Measurements from ENCODE around the gene SCOC. TPM values are rescaled to one million over a fixed set of nuclear protein-coding genes. Genes with fewer than 3 reads are reported as not detected.
"Not testable (repeated sequence)": the region's sequence is repeated elsewhere in the genome, so short reads cannot be mapped to it uniquely, and the experiment has no call there.

SCOC gene
- polyA plus RNA-seq, 1 experiment, result 62.4 TPM

DNA sequence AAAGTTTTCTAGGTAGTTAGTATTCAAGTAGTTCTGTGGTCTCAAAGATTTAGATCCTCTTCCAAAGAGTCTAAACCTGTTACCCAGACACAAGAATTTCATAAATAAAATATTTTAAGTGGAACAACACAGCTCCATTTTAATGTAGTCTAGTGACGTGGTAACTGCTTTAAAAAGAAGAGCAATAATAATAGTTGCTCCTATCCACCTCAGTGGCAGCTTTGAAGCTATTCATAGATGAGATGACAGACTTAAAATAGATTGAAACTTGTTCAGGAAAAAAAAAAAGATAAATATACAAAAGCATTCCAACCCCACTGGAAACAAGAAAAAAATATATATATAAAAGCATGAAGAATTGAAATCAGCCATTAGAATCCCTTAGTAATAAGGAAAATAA, 14.6 kb downstream of the SCOC start:
- POLR2A ChIA-PET, result no interaction called here
- Histone ChIP-seq H3K4me3 (ENCODE audit: low read depth, low read length) (no peak overlapping the region), H3K27me3 (ENCODE audit: control insufficient read depth, insufficient read depth, low read length) (no peaks in the 10 kb centered on the region), H3K27ac (ENCODE audit: low read depth, low read length) (no peak overlapping the region), H3K9me3 (ENCODE audit: control insufficient read depth, insufficient read depth, low read length) (no peaks in the 10 kb centered on the region)
- no peak for DNase-seq (ENCODE audit: low read depth, low spot score)
- CTCF ChIA-PET, result interaction anchor here (1.9 kb wide), 1 partner anchor 28 kb away, joined by 7 read pairs; no protein-coding TSS in a partner anchor
- TF ChIP-seq, protein P1, sequence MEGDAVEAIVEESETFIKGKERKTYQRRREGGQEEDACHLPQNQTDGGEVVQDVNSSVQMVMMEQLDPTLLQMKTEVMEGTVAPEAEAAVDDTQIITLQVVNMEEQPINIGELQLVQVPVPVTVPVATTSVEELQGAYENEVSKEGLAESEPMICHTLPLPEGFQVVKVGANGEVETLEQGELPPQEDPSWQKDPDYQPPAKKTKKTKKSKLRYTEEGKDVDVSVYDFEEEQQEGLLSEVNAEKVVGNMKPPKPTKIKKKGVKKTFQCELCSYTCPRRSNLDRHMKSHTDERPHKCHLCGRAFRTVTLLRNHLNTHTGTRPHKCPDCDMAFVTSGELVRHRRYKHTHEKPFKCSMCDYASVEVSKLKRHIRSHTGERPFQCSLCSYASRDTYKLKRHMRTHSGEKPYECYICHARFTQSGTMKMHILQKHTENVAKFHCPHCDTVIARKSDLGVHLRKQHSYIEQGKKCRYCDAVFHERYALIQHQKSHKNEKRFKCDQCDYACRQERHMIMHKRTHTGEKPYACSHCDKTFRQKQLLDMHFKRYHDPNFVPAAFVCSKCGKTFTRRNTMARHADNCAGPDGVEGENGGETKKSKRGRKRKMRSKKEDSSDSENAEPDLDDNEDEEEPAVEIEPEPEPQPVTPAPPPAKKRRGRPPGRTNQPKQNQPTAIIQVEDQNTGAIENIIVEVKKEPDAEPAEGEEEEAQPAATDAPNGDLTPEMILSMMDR (IDR thresholded peaks at IDR 0.05; ENCODE audit: low read depth, low read length), result no peak

GRCh38 chr4:140395668-140396067, 22.2 kb downstream of the SCOC start:
- TF ChIP-seq, protein P1 (IDR thresholded peaks at IDR 0.05; ENCODE audit: low read depth, low read length), result no peak
- no peaks in the 10 kb centered on the region for H3K9me3 ChIP-seq (ENCODE audit: control insufficient read depth, insufficient read depth, low read length)
- DNase-seq (ENCODE audit: low read depth, low spot score), result no peak
- no peak overlapping the region for H3K27ac ChIP-seq (ENCODE audit: low read depth, low read length)
- POLR2A ChIA-PET, result no interaction called here
- H3K4me3 ChIP-seq (ENCODE audit: low read depth, low read length), result no peak overlapping the region
- H3K27me3 ChIP-seq (ENCODE audit: control insufficient read depth, insufficient read depth, low read length), result no peaks in the 10 kb centered on the region
- CTCF ChIA-PET, result no interaction called here

DNA sequence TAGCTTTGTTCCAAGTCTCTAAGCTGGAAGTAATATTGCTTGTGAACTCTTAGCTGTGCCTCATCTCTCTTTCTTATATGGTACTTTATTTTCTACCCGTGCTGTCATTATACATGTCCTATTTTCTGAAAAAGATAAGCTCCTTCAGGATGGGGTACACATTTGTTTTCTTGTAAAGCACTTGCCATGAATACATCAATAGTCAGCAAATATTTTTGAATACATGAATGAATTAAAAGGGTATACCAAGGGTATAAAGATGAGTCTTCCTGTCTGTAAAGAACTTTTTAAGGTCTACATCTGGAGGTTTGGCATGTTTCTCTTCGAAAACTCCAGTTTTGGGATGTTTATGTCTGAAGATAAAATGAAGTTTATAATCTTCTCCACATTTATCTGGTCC, 26.7 kb downstream of the SCOC start:
- no peak overlapping the region for H3K27ac ChIP-seq (ENCODE audit: low read depth, low read length)
- no peaks in the 10 kb centered on the region for H3K27me3 ChIP-seq (ENCODE audit: control insufficient read depth, insufficient read depth, low read length)
- TF ChIP-seq, protein P1 (IDR thresholded peaks at IDR 0.05; ENCODE audit: low read depth, low read length), result no peak
- CTCF ChIA-PET, result interaction anchor here (1.1 kb wide), 1 partner anchor 40 kb away, joined by 3 read pairs; no protein-coding TSS in a partner anchor
- H3K4me3 ChIP-seq (ENCODE audit: low read depth, low read length), result no peak overlapping the region
- POLR2A ChIA-PET, result no interaction called here
- DNase-seq (ENCODE audit: low read depth, low spot score), result no peak
- no peaks in the 10 kb centered on the region for H3K9me3 ChIP-seq (ENCODE audit: control insufficient read depth, insufficient read depth, low read length)

DNA sequence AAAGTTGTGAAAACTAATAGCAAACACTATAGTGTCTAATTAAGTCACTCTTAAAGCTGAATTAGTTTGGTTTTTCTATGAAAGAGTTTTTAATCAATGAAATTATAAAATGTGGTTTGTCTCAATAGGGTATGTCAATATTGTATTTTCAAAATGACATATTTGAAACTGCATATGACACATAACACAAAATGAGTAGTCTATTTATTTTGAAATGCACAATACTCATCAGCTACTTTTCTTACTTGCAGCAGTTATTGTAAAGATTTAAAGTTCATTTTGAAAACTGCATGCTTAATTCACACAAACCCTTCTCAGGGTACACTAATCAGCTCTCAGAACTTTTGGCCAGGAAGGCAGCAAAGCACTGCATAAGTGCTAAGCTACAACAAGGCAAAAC, 32.8 kb downstream of the SCOC start:
- Histone ChIP-seq H3K4me3 (ENCODE audit: low read depth, low read length) (no peak overlapping the region), H3K27ac (ENCODE audit: low read depth, low read length) (no peak overlapping the region), H3K9me3 (ENCODE audit: control insufficient read depth, insufficient read depth, low read length) (no peaks in the 10 kb centered on the region), H3K27me3 (ENCODE audit: control insufficient read depth, insufficient read depth, low read length) (no peaks in the 10 kb centered on the region)
- DNase-seq (ENCODE audit: low read depth, low spot score), result no peak
- TF ChIP-seq, protein P1 (IDR thresholded peaks at IDR 0.05; ENCODE audit: low read depth, low read length), result no peak
- CTCF ChIA-PET, result interaction anchor here (0.8 kb wide), 1 partner anchor 33 kb away, joined by 3 read pairs; the partner anchor contains the start of gene SCOC
- POLR2A ChIA-PET, result no interaction called here

DNA sequence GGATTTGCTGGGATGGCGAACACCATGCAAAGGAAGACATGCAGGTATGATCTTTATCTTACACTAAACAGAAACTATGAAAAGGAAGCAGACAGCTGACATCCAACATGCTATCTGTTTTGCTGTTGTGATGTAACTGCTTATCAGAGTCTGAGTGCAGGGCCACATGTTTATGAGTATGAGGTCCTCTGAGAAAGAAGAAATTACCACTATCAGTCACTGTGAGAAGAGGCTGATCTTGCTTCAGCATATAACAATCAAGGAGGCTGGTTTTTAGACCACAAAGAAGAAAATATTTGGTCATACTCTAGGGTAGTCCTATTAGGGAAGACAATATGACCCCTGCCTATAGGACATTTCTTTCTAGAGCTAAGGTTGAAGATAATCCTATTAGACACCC, 35.5 kb downstream of the SCOC start:
- TF ChIP-seq, protein P1 (IDR thresholded peaks at IDR 0.05; ENCODE audit: low read depth, low read length), result no peak
- no peak for DNase-seq (ENCODE audit: low read depth, low spot score)
- ChIA-PET POLR2A (no interaction called here), CTCF (no interaction called here)
- Histone ChIP-seq H3K27ac (ENCODE audit: low read depth, low read length) (no peak overlapping the region), H3K27me3 (ENCODE audit: control insufficient read depth, insufficient read depth, low read length) (no peaks in the 10 kb centered on the region), H3K9me3 (ENCODE audit: control insufficient read depth, insufficient read depth, low read length) (no peaks in the 10 kb centered on the region; the same call in 1 of the 2 replicates), H3K4me3 (ENCODE audit: low read depth, low read length) (no peak overlapping the region)

GRCh38 chr4:140413130-140413969, 39.9 kb downstream of the SCOC start:
- H3K4me3 ChIP-seq (ENCODE audit: low read depth, low read length); POLR2A ChIA-PET; DNase-seq (ENCODE audit: low read depth, low spot score); H3K27ac ChIP-seq (ENCODE audit: low read depth, low read length); H3K27me3 ChIP-seq (ENCODE audit: control insufficient read depth, insufficient read depth, low read length); H3K9me3 ChIP-seq (ENCODE audit: control insufficient read depth, insufficient read depth, low read length): not testable (repeated sequence)
- CTCF ChIA-PET, result interaction anchor here (0.6 to 1.6 kb wide), 2 partner anchors 15 to 438 kb away, joined by 3 to 5 read pairs; no protein-coding TSS in a partner anchor
